Body of pancreas (tissue), 4 donors: ENCODE data around the gene ADGRB3.

Experiments
- POLR2A ChIP-seq, 3 donors: fragments of 450-650 bp; IDR thresholded peaks; one replicate each; pipeline ENCODE4 v1.6.1; 2016; ENCODE audit warnings: antibody characterized with exemption in 3 of 3, mild to moderate bottlenecking in 2 of 3
- TF ChIP-seq, protein P1 (sequence below), 7 experiments: fragments of 450-650 bp in 4 of 7; fragments of 200-600 bp in 3 of 7; sonication (generic) in 3 of 7; IDR thresholded peaks; one replicate each; pipeline ENCODE4 v1.5.1; 2016 to 2019; ENCODE audit warnings: antibody characterized with exemption in 7 of 7

DNA sequence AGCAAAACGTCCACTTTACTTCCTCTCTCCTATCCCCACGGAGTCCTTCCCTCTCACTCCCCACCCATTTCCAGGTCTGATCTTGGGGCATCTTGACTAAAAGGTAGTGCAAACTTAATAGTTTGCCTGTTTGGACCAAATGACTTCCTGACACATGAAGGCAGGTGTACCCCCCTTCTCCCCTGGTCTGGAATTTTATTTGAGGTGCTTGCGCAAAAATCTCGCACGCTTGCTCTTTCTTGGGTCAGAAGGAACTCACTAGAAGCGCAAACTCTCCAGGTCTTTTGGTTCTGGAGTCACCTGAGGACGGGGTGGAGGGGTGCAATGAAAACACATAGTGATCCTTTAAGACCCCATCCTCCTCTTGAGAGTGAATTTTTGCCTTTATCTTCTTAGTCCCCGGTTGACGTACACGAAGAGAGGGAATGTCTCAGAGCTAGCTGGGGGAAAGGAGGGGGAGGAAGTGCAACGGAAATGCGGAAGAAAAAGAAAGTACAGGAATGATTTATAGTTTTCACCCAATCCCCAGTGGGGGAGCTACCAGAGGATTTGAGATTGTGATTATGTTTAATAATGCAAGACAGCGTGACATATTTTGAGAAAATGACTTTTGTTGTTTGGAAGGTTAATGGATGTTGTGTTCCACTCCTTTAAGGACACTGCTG lies 4.9 kb downstream of the ADGRB3 start:
- TF ChIP-seq, protein P1, sequence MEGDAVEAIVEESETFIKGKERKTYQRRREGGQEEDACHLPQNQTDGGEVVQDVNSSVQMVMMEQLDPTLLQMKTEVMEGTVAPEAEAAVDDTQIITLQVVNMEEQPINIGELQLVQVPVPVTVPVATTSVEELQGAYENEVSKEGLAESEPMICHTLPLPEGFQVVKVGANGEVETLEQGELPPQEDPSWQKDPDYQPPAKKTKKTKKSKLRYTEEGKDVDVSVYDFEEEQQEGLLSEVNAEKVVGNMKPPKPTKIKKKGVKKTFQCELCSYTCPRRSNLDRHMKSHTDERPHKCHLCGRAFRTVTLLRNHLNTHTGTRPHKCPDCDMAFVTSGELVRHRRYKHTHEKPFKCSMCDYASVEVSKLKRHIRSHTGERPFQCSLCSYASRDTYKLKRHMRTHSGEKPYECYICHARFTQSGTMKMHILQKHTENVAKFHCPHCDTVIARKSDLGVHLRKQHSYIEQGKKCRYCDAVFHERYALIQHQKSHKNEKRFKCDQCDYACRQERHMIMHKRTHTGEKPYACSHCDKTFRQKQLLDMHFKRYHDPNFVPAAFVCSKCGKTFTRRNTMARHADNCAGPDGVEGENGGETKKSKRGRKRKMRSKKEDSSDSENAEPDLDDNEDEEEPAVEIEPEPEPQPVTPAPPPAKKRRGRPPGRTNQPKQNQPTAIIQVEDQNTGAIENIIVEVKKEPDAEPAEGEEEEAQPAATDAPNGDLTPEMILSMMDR (IDR thresholded peaks at IDR 0.05): no peak
- no peak for TF ChIP-seq POLR2A (IDR thresholded peaks at IDR 0.05)
